NT2/D1 (cell line): Measurements from ENCODE around the gene SRSF6.
"Not testable (repeated sequence)": the region's sequence is repeated elsewhere in the genome, so short reads cannot be mapped to it uniquely, and the experiment has no call there.

Source experiments
- DNase-seq: peaks from one replicate; pipeline ENCODE4 v3.0.0-alpha.2; 2011; ENCODE audit warnings: low read depth, low spot score
- H3K27me3 ChIP-seq: 2 replicates; pipeline ENCODE4 v1.6.0; 2011; ENCODE audit warnings: mild to moderate bottlenecking; ENCODE audit not compliant: insufficient read length, insufficient read depth
- H3K36me3 ChIP-seq: 2 replicates; pipeline ENCODE4 v1.6.1; 2011; ENCODE audit warnings: mild to moderate bottlenecking, low read length, mixed read lengths; ENCODE audit not compliant: insufficient read depth, insufficient read length
- H3K4me1 ChIP-seq: 2 replicates; pipeline ENCODE4 v1.5.1; 2011; ENCODE audit not compliant: insufficient read depth, insufficient read length
- H3K4me3 ChIP-seq: 2 replicates; pipeline ENCODE4 v1.5.1; 2011; ENCODE audit warnings: low read depth; ENCODE audit not compliant: insufficient read length
- H3K9ac ChIP-seq: 2 replicates; pipeline ENCODE4 v1.6.0; 2011; ENCODE audit warnings: low read depth; ENCODE audit not compliant: insufficient read length
- H3K9me3 ChIP-seq: 2 replicates; pipeline ENCODE4 v1.5.1; 2011; ENCODE audit warnings: mild to moderate bottlenecking, low read length; ENCODE audit not compliant: insufficient read depth
- SUZ12 ChIP-seq: IDR thresholded peaks from 2 replicates; pipeline ENCODE4 v1.6.1; 2011; ENCODE audit not compliant: insufficient read length, insufficient read depth; ENCODE audit errors: extremely low read depth
- YY1 ChIP-seq: IDR thresholded peaks from 2 replicates; pipeline ENCODE4 v1.6.1; 2011; ENCODE audit not compliant: insufficient read length, insufficient read depth
- ZNF274 ChIP-seq: IDR thresholded peaks from 2 replicates; pipeline ENCODE4 v1.6.1; 2011; ENCODE audit warnings: mild to moderate bottlenecking, low read depth, low read length

The SRSF6 gene

GRCh38 chr20:43457640-43458421, at the start of gene SRSF6:
Gene SRSF6 (plus strand): TSS chr20:43457896. CDS start chr20:43458034, 138 bp downstream.
- H3K9ac ChIP-seq, result peak within 1 kb of the TSS; percentile 99
- peak within 1 kb of the TSS; percentile 93 for H3K4me3 ChIP-seq
- peaks cover 2% of the 10 kb centered on the region for H3K27me3 ChIP-seq
- peaks cover 9% of the 10 kb centered on the region; the same call in 1 of the 2 replicates for H3K9me3 ChIP-seq
- H3K36me3 ChIP-seq, result peaks cover 42% of the 10 kb centered on the region
- DNase-seq, result peak; percentile 86
- peaks cover 3% of the 10 kb centered on the region for H3K4me1 ChIP-seq
- no peak for TF ChIP-seq ZNF274
- peak; percentile 57 for TF ChIP-seq YY1

- peak; percentile 63 for DNase-seq
- Histone ChIP-seq H3K4me1 (no peaks in the 10 kb centered on the region), H3K9ac (no peak overlapping the region), H3K4me3 (no peak overlapping the region), H3K36me3 (no peaks in the 10 kb centered on the region), H3K27me3 (no peaks in the 10 kb centered on the region), H3K9me3 (peaks cover 19% of the 10 kb centered on the region; the same call in 1 of the 2 replicates)
- TF ChIP-seq SUZ12, result no peak
- no peak for TF ChIP-seq ZNF274
- TF ChIP-seq YY1, result no peak
Measured at GRCh38 chr20:43408848-43409576, 48.7 kb upstream of the SRSF6 start.

GRCh38 chr20:43409577-43409913, 48.2 kb upstream of the SRSF6 start:
- H3K9me3 ChIP-seq, result peaks cover 19% of the 10 kb centered on the region; the same call in 1 of the 2 replicates
- TF ChIP-seq ZNF274 (no peak), YY1 (no peak), SUZ12 (no peak)
- DNase-seq, result no peak
- no peaks in the 10 kb centered on the region for H3K27me3 ChIP-seq
- H3K4me1 ChIP-seq, result no peaks in the 10 kb centered on the region
- H3K4me3 ChIP-seq, result no peak overlapping the region
- no peaks in the 10 kb centered on the region for H3K36me3 ChIP-seq
- no peak overlapping the region for H3K9ac ChIP-seq

GRCh38 chr20:43415661-43416430, 41.9 kb upstream of the SRSF6 start:
- no peaks in the 10 kb centered on the region for H3K36me3 ChIP-seq
- H3K4me3 ChIP-seq, result no peak overlapping the region
- peaks cover 25% of the 10 kb centered on the region for H3K9me3 ChIP-seq
- no peaks in the 10 kb centered on the region for H3K27me3 ChIP-seq
- H3K4me1 ChIP-seq, result peaks cover 7% of the 10 kb centered on the region
- TF ChIP-seq SUZ12, result no peak
- no peak for TF ChIP-seq ZNF274
- no peak for TF ChIP-seq YY1
- peak overlapping the region; percentile 22 for H3K9ac ChIP-seq
- no peak for DNase-seq

- no peak for DNase-seq
- Histone ChIP-seq H3K9ac (peak overlapping the region; percentile 22), H3K4me1 (peaks cover 7% of the 10 kb centered on the region)
Measured at GRCh38 chr20:43416591-43417228, 41.0 kb upstream of the SRSF6 start.

GRCh38 chr20:43420192-43420591, 37.5 kb upstream of the SRSF6 start:
- TF ChIP-seq YY1 (no peak), ZNF274 (no peak), SUZ12 (no peak)
- Histone ChIP-seq H3K4me1 (peaks cover 7% of the 10 kb centered on the region), H3K9ac (no peak overlapping the region), H3K9me3 (peaks cover 31% of the 10 kb centered on the region), H3K36me3 (no peaks in the 10 kb centered on the region), H3K27me3 (no peaks in the 10 kb centered on the region), H3K4me3 (no peak overlapping the region)
- DNase-seq, result no peak

More at GRCh38 chr20:43416591-43417228, 41.0 kb upstream of the SRSF6 start:
- H3K36me3 ChIP-seq, result no peaks in the 10 kb centered on the region
- H3K27me3 ChIP-seq, result no peaks in the 10 kb centered on the region
- no peak overlapping the region for H3K4me3 ChIP-seq
- peaks cover 31% of the 10 kb centered on the region for H3K9me3 ChIP-seq
- no peak for TF ChIP-seq SUZ12
- TF ChIP-seq ZNF274, result no peak
- no peak for TF ChIP-seq YY1

- H3K4me1 ChIP-seq, H3K36me3 ChIP-seq, H3K4me3 ChIP-seq, H3K27me3 ChIP-seq, H3K9ac ChIP-seq, DNase-seq: not testable (repeated sequence)
- H3K9me3 ChIP-seq, result peaks cover 31% of the 10 kb centered on the region
Measured at GRCh38 chr20:43420913-43421312, 36.8 kb upstream of the SRSF6 start.
